CD14-positive monocyte (primary cell): ENCODE data around the gene NOXRED1. TPM values are rescaled to one million over a fixed set of nuclear protein-coding genes. Genes with fewer than 3 reads are reported as not detected.
A peak's percentile ranks its signal among the peaks of the same experiment; 100 is the strongest.

Experiments used
- DNase-seq, 3 donors: peaks; one replicate each; pipeline ENCODE4 v3.0.0-alpha.2; 2011 to 2022
- H2AFZ ChIP-seq: 2 replicates; pipeline ENCODE4 v1.6.0; 2012; ENCODE audit warnings: mild to moderate bottlenecking, low read depth, low read length, inconsistent platforms; ENCODE audit not compliant: insufficient read depth, poor library complexity, severe bottlenecking
- H3K27ac ChIP-seq, 2 donors: 1 replicate in 1 of 2; 2 replicates in 1 of 2; pipeline ENCODE4 v1.5.1; 2012 to 2013; ENCODE audit warnings: low read length in 2 of 2, control low read depth in 1 of 2, inconsistent platforms in 1 of 2, low read depth in 1 of 2, mild to moderate bottlenecking in 1 of 2
- H3K27me3 ChIP-seq, 2 donors: one replicate each; pipeline versions ENCODE4 v1.6.0 to v1.6.1; 2011 to 2013; ENCODE audit warnings: low read length in 2 of 2; ENCODE audit not compliant: control insufficient read depth in 2 of 2, insufficient read depth in 2 of 2
- H3K36me3 ChIP-seq, 2 donors: replicated peaks in 1 of 2; 1 replicate in 1 of 2; 2 replicates in 1 of 2; pipeline versions ENCODE4 v1.5.1 to v1.6.1; 2012 to 2013; ENCODE audit warnings: low read length in 2 of 2, control low read depth in 1 of 2, inconsistent platforms in 1 of 2, mild to moderate bottlenecking in 1 of 2; ENCODE audit not compliant: insufficient read depth in 2 of 2, control insufficient read depth in 1 of 2
- H3K4me1 ChIP-seq, 2 donors: 1 replicate in 1 of 2; 2 replicates in 1 of 2; pipeline versions ENCODE4 v1.5.1 to v1.6.1; 2012 to 2013; ENCODE audit warnings: low read length in 2 of 2, control low read depth in 1 of 2, inconsistent platforms in 1 of 2, mild to moderate bottlenecking in 1 of 2, moderate library complexity in 1 of 2; ENCODE audit not compliant: insufficient read depth in 2 of 2, control insufficient read depth in 1 of 2
- H3K4me2 ChIP-seq: replicated peaks from 2 replicates; pipeline ENCODE3; 2012; ENCODE audit warnings: low read length, moderate library complexity, mild to moderate bottlenecking; ENCODE audit not compliant: poor library complexity, severe bottlenecking; ENCODE audit errors: extremely low read depth
- H3K4me3 ChIP-seq, 3 experiments: fragments of 200-600 bp in 1 of 3; sonication (generic) in 1 of 3; replicated peaks in 1 of 3; 1 replicate in 2 of 3; 2 replicates in 1 of 3; pipeline ENCODE4 v1.5.1; 2011 to 2013; ENCODE audit warnings: low read length in 3 of 3, mild to moderate bottlenecking in 3 of 3, control low read depth in 2 of 3, low read depth in 2 of 3, inconsistent platforms in 1 of 3, moderate library complexity in 1 of 3
- H3K79me2 ChIP-seq: 2 replicates; pipeline ENCODE4 v1.6.0; 2012; ENCODE audit warnings: mild to moderate bottlenecking, control low read depth, inconsistent platforms, low read length, moderate library complexity; ENCODE audit not compliant: insufficient read depth
- H3K9ac ChIP-seq: 2 replicates; pipeline ENCODE4 v1.6.0; 2017; ENCODE audit warnings: low read length, mild to moderate bottlenecking; ENCODE audit not compliant: insufficient read depth, poor library complexity, severe bottlenecking
- H3K9me3 ChIP-seq, 2 donors: replicated peaks in 1 of 2; 1 replicate in 1 of 2; 2 replicates in 1 of 2; pipeline versions ENCODE4 v1.5.1 to v1.6.1; 2012 to 2013; ENCODE audit warnings: low read length in 2 of 2, control low read depth in 1 of 2; ENCODE audit not compliant: control insufficient read depth in 1 of 2, insufficient read depth in 1 of 2
- H4K20me1 ChIP-seq: 2 replicates; pipeline ENCODE4 v1.6.0; 2012; ENCODE audit warnings: mild to moderate bottlenecking, low read length, control low read depth, moderate library complexity; ENCODE audit not compliant: insufficient read depth
- H3K27ac Mint-ChIP-seq, 7 donors: one replicate each; pipeline ENCODE4 v1.8.0; 2020; ENCODE audit warnings: mild to moderate bottlenecking in 7 of 7, mixed read lengths in 7 of 7, moderate library complexity in 6 of 7, inconsistent platforms in 2 of 7
- H3K27me3 Mint-ChIP-seq, 3 donors: one replicate each; pipeline ENCODE4 v1.8.0; 2021 to 2022; ENCODE audit warnings: low read depth in 3 of 3, mild to moderate bottlenecking in 3 of 3, mixed read lengths in 3 of 3, moderate library complexity in 3 of 3, inconsistent platforms in 1 of 3
- H3K36me3 Mint-ChIP-seq, 2 donors: one replicate each; pipeline ENCODE4 v1.8.0; 2020; ENCODE audit warnings: mixed read lengths in 2 of 2, inconsistent platforms in 1 of 2, mild to moderate bottlenecking in 1 of 2
- H3K4me1 Mint-ChIP-seq: one replicate; pipeline ENCODE4 v1.8.0; 2020; ENCODE audit warnings: mild to moderate bottlenecking, mixed read lengths
- H3K4me3 Mint-ChIP-seq, 2 donors: one replicate each; pipeline ENCODE4 v1.8.0; 2020; ENCODE audit warnings: mild to moderate bottlenecking in 2 of 2, mixed read lengths in 2 of 2, moderate library complexity in 1 of 2
- H3K9me3 Mint-ChIP-seq, 7 donors: one replicate each; pipeline ENCODE4 v1.8.0; 2020 to 2022; ENCODE audit warnings: mixed read lengths in 7 of 7, mild to moderate bottlenecking in 6 of 7, moderate library complexity in 6 of 7, inconsistent platforms in 2 of 7
- WGBS: methylation state at CpG from one replicate; pipeline ENCODE4 v1.1.5; 2013; ENCODE audit warnings: missing lambda C conversion rate; ENCODE audit not compliant: insufficient coverage; 5-methylcytosine and 5-hydroxymethylcytosine counted together
- intact Hi-C, 2 donors: fragments of 100-400 bp; cut with micrococcal nuclease; formaldehyde crosslinking; loops; one replicate each; pipeline versions ENCODE4 v1.15.0 to v1.15.1; 2023
- polyA plus RNA-seq, 3 donors: library from polyadenylated mRNA; depleted of rRNA in 1 of 3; unstranded in 2 of 3; stranded (reverse) in 1 of 3; fragments of 300-500 nt in 2 of 3; fragments of >200 nt in 1 of 3; fragmentation: Illumina TruSeq in 2 of 3; gene quantifications; 1 replicate in 2 of 3; 2 replicates in 1 of 3; pipeline ENCODE4 v1.2.3, GENCODE V29; 2012 to 2021
- TF ChIP-seq, protein P1 (sequence below): fragments of 200-600 bp; IDR thresholded peaks from one replicate; pipeline ENCODE4 v1.8.0; 2022; ENCODE audit warnings: antibody characterized with exemption, mild to moderate bottlenecking

NOXRED1 gene
- polyA plus RNA-seq, 3 donors, result 0.39 TPM; not detected in 2

DNA sequence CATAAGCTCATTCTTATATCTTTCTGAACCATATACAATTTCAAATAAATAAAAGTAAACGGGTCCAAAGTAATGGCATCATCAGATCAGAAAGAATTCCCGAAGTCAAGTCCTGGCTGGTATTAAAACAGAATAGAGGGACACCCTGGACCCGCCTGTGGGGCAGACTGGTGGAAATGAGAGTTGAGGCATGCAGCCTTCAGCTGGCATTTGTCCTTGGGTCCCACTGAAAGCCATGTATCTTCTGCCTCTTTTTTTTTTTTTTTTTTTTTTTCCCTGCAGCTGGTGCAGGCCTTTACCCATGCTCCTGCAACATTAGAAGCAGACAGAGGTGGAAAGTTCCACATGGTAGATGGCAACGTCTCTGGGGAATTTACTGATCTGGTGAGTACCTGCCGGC is 44.5 kb upstream of the NOXRED1 start:
- no peak overlapping the region for H3K4me3 Mint-ChIP-seq
- H3K9me3 Mint-ChIP-seq, result no peaks in the 10 kb centered on the region
- H2AFZ ChIP-seq, result no peak overlapping the region
- H3K4me3 ChIP-seq, result no peak overlapping the region
- H3K9ac ChIP-seq, result no peak overlapping the region
- H3K9me3 ChIP-seq, result no peaks in the 10 kb centered on the region
- WGBS, result 100% methylated on average over 1 of the region's 5 CpGs
- peaks cover 64 to 74% of the 10 kb centered on the region in 2 donors for H3K36me3 ChIP-seq
- H3K79me2 ChIP-seq, result no peaks in the 10 kb centered on the region
- TF ChIP-seq, protein P1, sequence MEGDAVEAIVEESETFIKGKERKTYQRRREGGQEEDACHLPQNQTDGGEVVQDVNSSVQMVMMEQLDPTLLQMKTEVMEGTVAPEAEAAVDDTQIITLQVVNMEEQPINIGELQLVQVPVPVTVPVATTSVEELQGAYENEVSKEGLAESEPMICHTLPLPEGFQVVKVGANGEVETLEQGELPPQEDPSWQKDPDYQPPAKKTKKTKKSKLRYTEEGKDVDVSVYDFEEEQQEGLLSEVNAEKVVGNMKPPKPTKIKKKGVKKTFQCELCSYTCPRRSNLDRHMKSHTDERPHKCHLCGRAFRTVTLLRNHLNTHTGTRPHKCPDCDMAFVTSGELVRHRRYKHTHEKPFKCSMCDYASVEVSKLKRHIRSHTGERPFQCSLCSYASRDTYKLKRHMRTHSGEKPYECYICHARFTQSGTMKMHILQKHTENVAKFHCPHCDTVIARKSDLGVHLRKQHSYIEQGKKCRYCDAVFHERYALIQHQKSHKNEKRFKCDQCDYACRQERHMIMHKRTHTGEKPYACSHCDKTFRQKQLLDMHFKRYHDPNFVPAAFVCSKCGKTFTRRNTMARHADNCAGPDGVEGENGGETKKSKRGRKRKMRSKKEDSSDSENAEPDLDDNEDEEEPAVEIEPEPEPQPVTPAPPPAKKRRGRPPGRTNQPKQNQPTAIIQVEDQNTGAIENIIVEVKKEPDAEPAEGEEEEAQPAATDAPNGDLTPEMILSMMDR, result no peak
- peaks cover 61 to 69% of the 10 kb centered on the region in 2 donors for H3K36me3 Mint-ChIP-seq
- no peaks in the 10 kb centered on the region for H3K27me3 ChIP-seq
- no peaks in the 10 kb centered on the region for H3K27me3 Mint-ChIP-seq
- no peaks in the 10 kb centered on the region for H3K4me1 Mint-ChIP-seq
- H3K27ac ChIP-seq, result no peak overlapping the region
- no peaks in the 10 kb centered on the region for H3K4me1 ChIP-seq
- DNase-seq, result no peak
- no peak overlapping the region for H3K4me2 ChIP-seq
- H4K20me1 ChIP-seq, result no peaks in the 10 kb centered on the region
- intact Hi-C loops, result loop anchor here in 1 of 2 donors (10.0 kb wide), 1 partner anchor 57 kb away; no protein-coding TSS in a partner anchor
- no peak overlapping the region for H3K27ac Mint-ChIP-seq

DNA sequence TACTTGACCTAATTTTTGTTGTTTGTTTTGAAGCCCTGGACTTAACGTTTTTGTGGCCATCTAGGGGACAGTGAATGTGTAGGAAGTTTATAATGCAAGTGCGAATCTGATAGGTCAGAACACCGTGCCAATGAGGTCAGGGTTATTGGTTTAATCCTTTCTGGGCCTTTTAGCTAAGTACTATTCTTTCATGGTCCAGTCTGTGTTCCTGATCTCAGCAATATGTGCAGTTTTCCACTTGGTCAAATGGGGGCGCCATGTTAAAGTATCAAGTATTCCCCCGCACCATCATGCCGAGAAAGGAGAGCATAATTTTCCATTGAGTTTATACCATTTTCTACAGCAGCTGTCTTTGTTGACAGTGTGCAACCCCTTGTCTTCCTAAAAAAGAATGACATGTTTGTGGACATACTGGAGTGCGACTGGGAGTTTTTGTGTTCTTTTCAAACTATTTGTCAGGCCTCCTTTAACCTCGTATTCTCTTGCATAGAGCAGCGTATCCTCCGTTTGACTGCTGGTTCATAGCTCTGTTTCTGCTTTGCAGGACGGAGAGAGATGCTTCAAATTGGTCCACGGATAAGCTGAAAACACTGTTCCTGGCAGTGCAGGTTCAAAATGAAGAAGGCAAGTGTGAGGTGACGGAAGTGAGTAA is 35.9 kb upstream of the NOXRED1 start:
- Histone ChIP-seq H3K4me3 (peak overlapping the region; percentile 80 to 92 (median 87)), H2AFZ (peak overlapping the region; percentile 95), H3K4me2 (peak overlapping the region; percentile 96), H3K36me3 (peaks cover 42 to 48% of the 10 kb centered on the region in 2 donors), H3K9me3 (no peaks in the 10 kb centered on the region), H3K9ac (peak overlapping the region; percentile 80), H3K79me2 (peaks cover 61% of the 10 kb centered on the region), H4K20me1 (peaks cover 21% of the 10 kb centered on the region), H3K27ac (peak overlapping the region in 1 of 2 donors; percentile 85), H3K4me1 (peaks cover 19 to 31% of the 10 kb centered on the region in 2 donors), H3K27me3 (no peaks in the 10 kb centered on the region)
- peaks cover 0 to 2% (median 0%) of the 10 kb centered on the region in 7 donors for H3K9me3 Mint-ChIP-seq
- H3K36me3 Mint-ChIP-seq, result peaks cover 41 to 48% of the 10 kb centered on the region in 2 donors
- no peaks in the 10 kb centered on the region for H3K27me3 Mint-ChIP-seq
- H3K27ac Mint-ChIP-seq, result peak overlapping the region in 4 of 7 donors; percentile 39 to 99 (median 90)
- 75% methylated on average over 6 of the region's 13 CpGs for WGBS
- TF ChIP-seq, protein P1, result peak; percentile 75
- H3K4me1 Mint-ChIP-seq, result peaks cover 25% of the 10 kb centered on the region
- peak overlapping the region; percentile 100 for H3K4me3 Mint-ChIP-seq
- intact Hi-C loops, result loop anchor here (5.0 kb wide), 3 partner anchors 82 to 248 kb away; partner anchors contain the start of genes SAMD15 (in 2 of the 2), TMED8 (in 2 of the 2), ALKBH1 (in 1 of the 2) and GSTZ1 (in 1 of the 2)
- DNase-seq, result peak; percentile 25 to 46 (median 41)
